Activated CD8-positive, alpha-beta memory T cell treated with anti-CD3 and anti-CD28 coated beads for 36 hours (primary cell): Measurements from ENCODE around the gene TMEM130. TPM values are rescaled to one million over a fixed set of nuclear protein-coding genes. Genes with fewer than 3 reads are reported as not detected.
"Not testable (repeated sequence)": the region's sequence is repeated elsewhere in the genome, so short reads cannot be mapped to it uniquely, and the experiment has no call there.

Experiments used
- CTCF ChIA-PET: fragments of 350-600 bp; sonication (Branson Sonifier 250); formaldehyde crosslinking; loops from one replicate; lab custom pipeline; 2021; ENCODE audit warnings: antibody characterized with exemption; lab: Charles Lee
- POLR2A ChIA-PET: fragments of 350-600 bp; sonication (Branson Sonifier 250); formaldehyde crosslinking; loops from one replicate; lab custom pipeline; 2021; ENCODE audit warnings: antibody characterized with exemption; lab: Charles Lee
- total RNA-seq, 2 experiments: library from RNA; stranded (reverse); gene quantifications; one replicate each; pipeline ENCODE4 v1.2.3, GENCODE V29; 2021

The TMEM130 gene
- total RNA-seq, 2 experiments from 2014 or later = not detected

DNA sequence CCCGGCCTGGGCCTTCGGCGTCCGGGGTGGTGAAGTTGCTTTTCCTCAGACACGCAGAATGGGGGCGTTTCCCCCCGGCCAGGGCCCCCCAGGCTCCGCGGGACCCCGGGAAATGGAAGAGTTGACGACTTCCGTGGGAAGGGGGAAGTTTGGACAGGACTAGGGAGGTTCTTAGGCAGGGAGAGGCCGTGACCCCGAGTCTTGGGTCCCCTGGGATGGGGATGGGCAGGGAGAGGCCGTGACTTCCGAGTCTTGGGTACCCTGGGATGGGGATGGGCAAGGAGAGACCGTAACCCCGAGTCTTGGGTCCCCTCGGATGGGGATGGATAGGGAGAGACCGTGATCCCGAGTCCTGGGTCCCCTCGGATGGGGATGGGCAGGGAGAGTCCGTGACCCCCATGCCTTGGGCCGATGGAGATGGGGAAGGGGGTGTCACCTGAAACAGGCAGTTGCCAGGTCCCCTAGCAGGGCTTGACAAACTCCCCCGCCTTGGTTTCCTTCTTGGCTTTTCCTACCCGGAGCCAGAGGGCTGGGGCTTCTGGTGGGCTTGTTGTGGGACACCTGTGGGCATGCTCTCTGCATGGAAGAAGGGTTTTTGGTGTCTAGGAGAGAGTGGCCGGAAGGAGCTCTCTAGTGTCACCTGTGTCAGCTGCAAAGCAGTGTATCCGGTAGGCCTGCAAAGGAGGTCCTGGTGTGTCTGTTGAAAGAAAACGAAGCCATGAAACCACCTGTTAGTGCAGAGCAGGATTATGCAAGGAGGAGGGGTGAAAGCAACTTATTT, 9.6 kb upstream of the TMEM130 start:
- CTCF ChIA-PET = interaction anchor here (0.6 to 1.7 kb wide), 6 partner anchors 10 to 638 kb away, joined by 3 to 7 read pairs (median 3); partner anchors contain the start of gene TMEM130

DNA sequence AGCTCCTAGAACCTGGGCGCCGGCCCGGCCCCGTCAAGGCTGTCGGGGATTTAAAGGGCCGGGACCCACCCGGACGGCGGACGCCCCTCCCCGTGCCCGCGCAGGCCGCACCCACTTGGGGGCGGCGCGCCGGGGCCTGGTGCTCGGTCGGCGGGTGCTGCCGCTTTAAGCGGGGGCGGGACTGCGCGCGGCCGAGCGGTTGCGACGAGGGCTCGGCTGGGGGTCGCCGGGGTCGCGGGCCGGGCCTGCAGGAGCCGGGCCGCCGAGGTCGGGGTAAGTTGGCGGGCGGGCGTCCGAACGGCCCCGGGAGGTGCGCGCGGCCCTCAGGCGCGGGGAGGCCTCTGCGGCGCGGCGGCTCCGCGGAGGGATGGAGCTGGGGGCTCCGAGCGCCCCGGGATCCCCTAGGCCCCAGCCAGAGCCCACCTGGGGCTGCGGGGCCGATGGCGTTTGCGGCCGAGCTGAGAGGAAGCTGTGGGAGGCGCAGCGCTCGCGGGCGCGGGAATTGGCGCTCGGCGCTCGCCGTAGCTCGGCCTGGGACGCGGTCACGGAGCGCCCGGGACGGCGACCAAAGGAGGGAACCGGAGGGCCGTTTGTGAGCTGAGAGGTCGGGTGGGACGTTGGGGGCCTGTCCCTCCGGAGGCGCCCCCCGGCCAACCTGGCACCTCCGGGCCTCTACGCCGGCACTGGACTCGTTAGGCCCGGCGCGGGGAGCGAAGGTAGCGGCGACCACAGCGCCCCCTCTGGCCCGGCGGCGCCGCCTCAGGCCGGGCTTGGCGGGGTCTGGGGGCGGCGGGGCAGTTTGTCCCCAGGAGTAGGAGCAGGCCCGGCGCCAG, 8.8 kb upstream of the TMEM130 start, which contains the start of gene TRRAP:
TRRAP (plus strand) TSS at position 168 of the 833 bp plus-strand sequence. CDS start 2,619 bp downstream, outside the sequence.
- ChIA-PET POLR2A (interaction anchor here (0.7 kb wide), 1 partner anchor 40 kb away, joined by 3 read pairs; no protein-coding TSS in a partner anchor), CTCF (interaction anchor here (0.7 to 1.3 kb wide), 2 partner anchors 9 to 13 kb away, joined by 3 read pairs; no protein-coding TSS in a partner anchor)

More for the DNA sequence above, 9.6 kb upstream of the TMEM130 start:
- POLR2A ChIA-PET = interaction anchor here (0.7 kb wide), 1 partner anchor 41 kb away, joined by 3 read pairs; no protein-coding TSS in a partner anchor

DNA sequence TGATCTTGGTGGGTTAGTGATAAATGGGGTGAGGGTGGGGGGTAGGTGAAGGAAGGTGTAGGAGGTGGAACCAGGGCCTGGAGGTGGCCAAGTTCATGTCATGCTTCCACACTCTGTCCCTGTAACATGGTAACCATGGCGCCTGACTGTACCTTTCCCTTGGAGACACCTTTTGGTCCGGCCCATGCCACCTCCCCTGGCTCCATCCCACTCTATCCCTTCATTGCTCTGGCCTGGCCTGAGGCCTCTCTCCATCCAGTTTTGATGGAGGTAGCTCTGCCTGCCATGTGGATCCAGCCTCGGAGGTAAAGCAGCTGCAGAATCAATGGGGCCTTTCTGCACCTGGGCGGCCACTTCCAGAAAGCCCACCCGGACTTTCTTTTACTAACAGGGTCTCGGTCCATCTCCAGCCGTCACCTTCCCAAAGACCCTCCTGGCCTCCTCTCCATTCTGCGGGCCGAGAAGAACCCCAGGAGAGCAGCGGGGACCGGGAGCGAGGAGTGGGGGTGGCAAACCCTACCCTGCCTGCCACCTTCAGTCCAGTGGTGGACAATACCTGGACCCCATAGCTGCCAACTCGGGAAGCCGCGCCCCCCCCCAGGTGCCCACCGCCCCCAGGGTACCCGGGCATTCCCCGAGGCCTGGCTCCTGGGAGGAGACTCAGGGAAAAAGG, 8.0 kb upstream of the TMEM130 start:
- ChIA-PET POLR2A (no interaction called here), CTCF (interaction anchor here (1.3 kb wide), 1 partner anchor 13 kb away, joined by 3 read pairs; no protein-coding TSS in a partner anchor)

DNA sequence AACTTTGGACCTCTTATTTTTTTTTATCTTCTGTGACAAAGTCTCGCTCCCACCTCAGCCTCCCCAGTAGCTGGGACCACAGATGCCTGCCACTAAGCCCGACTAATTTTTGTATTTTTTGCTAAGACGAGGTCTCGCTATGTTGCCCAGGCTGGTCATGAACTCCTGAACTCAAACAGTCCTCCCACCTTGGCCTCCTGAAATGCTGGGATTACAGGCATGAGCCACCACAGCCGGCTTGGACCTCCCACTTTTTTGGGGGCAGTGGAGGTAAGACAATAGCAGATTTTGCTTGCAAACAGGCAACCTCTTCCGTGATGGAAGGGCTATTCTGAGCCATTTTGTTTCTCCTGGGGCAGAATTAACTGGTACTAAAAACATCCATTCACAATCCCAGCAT, 7.3 kb upstream of the TMEM130 start:
- POLR2A ChIA-PET = no interaction called here
- CTCF ChIA-PET = no interaction called here

DNA sequence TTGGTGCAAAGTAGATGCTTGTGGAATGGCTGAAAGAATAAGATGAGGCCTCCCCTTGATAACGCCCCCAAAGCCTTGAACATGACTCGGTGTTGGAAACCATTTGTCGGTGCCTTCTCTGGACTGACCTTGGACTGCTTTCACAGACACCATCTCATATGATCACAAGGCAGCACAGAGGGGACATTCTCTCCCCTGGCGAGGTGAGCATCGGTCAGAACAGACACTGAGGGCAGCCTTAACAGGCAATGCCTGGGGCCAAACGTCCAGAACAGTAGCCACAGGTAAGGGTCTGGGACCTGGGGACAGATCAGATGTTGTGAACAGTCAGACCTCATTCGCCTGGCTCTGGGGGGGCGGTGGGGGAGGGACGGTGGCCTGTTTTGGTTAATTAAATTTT, 5.7 kb upstream of the TMEM130 start:
- CTCF ChIA-PET = interaction anchor here (0.7 kb wide), 1 partner anchor 65 kb away, joined by 3 read pairs; no protein-coding TSS in a partner anchor
- POLR2A ChIA-PET = no interaction called here

DNA sequence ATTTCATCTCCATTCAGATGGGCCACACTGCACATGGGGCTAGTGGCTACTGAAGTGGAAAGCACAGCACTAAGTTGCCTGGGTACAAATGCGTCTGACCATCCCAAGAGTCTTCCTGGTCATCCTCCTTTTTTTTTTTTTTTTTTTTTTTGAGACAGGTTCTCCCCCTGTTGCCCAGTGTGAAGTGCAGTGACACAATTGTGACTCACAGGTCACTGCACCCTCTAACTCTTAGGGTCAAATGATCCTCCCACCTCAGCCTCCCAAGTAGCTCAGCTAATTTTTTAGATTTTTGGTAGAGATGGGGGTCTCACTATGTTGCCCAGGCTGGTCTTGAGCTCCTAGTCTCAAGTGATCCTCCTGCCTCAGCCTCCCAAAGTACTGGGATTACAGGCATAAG, 5.1 kb upstream of the TMEM130 start:
- ChIA-PET POLR2A (no interaction called here), CTCF (interaction anchor here (0.7 kb wide), 1 partner anchor 64 kb away, joined by 3 read pairs; no protein-coding TSS in a partner anchor)

DNA sequence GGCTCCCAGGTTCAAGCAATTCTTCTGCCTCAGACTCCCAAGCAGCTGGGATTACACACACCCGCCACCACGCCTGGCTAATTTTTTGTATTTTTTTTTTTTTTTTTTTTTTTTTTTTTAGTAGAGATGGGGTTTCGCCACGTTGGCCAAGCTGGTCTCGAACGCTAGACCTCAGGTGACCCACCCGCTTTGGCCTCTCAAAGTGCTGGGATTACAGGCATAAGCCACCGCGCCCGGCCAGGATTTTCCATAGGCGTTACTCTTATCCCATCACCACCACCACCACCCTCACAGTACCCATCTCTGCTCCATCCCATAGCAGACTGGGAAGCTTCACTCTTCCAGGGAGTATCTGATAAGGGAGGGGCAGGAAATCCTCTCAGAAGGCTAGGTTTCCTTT, 3.8 kb upstream of the TMEM130 start:
- CTCF ChIA-PET, POLR2A ChIA-PET: not testable (repeated sequence)

DNA sequence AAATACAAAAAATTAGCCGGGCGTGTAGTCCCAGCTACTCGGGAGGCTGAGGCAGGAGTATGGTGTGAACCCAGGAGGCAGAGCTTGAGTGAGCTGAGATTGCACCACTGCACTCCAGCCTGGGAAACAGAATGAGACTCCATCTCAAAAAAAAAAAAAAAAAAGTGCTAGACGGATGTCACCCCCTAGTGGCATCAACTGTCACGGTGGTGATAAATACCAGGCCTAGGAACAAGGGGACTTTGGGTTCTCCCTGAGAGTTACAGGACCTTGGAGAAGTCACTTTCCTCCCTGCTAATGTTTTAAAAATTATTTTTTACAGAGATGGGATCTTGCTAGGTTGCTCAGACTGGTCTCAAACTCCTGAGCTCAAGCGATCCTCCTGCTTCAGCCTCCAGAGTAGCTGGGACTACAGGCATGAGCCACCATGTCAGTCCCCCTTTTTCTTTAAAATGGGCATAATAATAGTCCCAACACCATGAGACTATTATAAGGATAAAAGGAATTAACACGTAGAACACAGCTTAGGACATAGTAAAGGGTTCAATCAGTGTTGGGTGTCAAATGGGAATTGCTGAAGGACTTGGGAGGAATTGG, 2.6 kb upstream of the TMEM130 start:
- ChIA-PET POLR2A (no interaction called here), CTCF (interaction anchor here (0.6 to 1.0 kb wide), 2 partner anchors 10 to 88 kb away, joined by 3 to 4 read pairs; no protein-coding TSS in a partner anchor)

DNA sequence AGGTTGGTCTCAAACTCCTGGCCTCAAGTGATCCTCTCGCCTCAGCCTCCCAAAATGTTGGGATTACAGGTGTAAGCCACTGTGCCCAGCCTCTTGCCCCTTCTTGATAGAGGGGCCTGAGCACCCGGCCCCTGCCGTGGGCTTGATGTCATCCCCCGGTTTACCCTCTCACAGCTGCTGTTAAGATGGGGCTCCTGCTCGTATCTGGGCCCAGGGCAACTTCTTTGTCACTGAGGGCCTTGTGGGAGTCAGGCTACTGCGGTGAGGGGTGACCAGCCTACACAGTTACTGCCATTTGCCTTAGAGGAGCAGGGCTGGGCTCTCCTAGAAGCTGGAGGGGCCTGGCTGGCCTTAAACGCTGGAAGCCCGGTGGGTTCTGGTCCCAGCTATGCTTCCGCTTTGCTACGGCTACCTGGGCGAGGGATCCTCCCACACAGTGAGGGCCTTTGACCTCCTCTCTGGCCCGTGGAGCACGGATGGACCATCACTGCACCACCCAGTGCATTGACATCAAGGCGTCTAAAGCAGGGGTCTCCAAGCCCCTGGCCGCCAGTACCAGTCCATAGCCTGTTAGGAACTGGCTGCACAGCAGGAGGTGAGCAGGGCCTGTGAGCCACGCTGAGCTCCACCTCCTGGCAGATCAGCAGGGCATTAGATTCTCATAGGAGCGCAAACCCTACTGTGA, 1.1 kb upstream of the TMEM130 start:
- ChIA-PET CTCF (interaction anchor here (0.6 to 1.2 kb wide), 2 partner anchors 30 to 452 kb away, joined by 3 to 5 read pairs; no protein-coding TSS in a partner anchor), POLR2A (no interaction called here)

DNA sequence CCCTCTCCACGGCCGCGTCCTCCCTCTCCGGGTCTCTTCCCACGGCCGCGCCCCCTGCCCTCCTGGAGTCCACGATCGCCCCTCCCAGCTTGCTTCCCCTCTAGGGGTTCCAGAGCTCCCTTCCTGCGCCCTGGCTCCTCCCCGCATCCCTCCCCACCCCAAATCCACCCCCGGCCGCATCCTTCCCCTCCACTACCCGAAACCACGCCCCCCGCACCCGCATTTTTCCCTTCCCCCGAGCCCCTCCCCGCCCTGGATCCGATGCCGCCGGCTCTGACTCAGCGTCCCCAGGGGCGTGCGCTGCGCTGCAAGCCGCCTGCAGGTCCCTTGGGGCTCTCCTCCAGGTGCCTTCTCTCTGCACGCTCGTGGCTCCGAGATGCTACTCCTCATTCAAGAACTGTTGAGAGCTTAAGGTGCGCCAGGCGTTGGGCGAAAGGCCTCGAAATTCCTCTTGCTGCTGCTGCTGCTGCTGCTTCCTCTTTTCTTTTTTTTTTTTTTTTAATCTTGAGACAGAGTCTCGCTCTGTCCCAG, 372 bp upstream of the TMEM130 start:
- ChIA-PET POLR2A (no interaction called here), CTCF (interaction anchor here (0.6 to 1.2 kb wide), 2 partner anchors 10 to 29 kb away, joined by 3 to 5 read pairs; no protein-coding TSS in a partner anchor)

DNA sequence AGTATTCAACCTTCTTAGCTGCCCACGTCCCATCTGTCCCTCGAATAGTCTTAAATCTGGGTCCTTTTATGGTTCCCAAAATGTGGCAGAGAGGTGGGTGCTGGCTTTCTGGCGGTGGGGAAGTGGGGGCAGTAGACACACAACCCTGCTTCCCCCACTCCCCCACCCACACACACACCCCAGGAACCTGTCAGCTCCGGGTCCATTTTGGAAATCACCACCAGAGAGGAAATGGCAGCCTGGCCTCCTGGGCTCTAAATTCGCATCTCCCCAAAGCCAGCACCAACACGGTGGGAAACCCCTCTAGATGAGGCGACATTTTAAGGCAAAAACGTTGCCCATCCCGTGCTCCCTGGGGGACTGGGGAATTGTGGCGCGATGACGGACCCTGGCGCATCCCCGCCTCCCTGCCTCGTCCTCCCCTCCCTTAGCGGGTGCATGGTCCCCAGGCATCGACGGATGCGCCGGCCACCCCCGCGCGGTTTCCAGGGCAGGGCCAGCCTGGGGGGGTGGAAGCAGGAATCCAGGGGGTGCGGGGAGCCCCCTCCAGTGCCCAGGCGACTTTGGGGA, 702 bp downstream of the TMEM130 start:
- ChIA-PET POLR2A (no interaction called here), CTCF (interaction anchor here (1.3 kb wide), 1 partner anchor 9 kb away, joined by 3 read pairs; the partner anchor contains the start of gene TRRAP)

DNA sequence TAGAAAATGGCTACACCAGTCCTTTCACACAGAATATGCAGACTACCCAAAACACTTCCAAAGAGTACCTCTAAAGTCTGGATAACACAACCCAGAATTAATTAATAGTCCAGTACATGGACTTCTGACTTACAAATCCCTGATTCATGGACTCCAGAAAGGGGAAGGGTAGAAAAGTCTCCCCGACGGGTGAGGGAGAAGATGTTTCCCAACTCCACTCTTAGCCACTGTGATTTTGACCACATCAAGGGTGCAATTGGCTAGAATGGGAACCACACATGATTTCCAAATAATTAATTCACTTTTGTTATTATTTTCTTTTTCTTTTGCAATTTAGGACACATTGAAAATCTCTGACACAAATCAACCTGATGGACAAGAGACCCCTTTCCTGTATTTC, 1.4 kb downstream of the TMEM130 start:
- CTCF ChIA-PET = interaction anchor here (1.3 kb wide), 1 partner anchor 10 kb away, joined by 3 read pairs; the partner anchor contains the start of gene TRRAP
- POLR2A ChIA-PET = no interaction called here

DNA sequence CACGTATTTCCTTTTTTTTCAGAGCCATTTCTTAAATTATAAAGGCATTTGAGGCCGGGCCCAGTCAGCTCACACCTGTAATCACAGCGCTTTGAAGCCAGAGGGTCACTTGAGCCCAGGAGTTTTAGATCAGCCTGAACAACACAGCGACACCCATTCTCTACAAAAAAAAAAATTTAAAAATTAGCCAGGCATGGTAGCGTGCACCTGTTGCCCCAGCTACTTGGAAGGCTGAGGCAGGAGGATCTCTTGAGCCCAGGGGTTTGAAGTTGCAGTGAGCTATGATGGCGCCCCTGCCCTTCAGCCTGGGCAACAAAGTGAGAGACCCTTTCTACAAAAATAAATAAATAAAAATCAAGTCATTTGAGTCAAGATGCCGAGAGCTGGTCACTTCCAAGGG, 3.0 kb downstream of the TMEM130 start:
- ChIA-PET CTCF (no interaction called here), POLR2A (no interaction called here)

DNA sequence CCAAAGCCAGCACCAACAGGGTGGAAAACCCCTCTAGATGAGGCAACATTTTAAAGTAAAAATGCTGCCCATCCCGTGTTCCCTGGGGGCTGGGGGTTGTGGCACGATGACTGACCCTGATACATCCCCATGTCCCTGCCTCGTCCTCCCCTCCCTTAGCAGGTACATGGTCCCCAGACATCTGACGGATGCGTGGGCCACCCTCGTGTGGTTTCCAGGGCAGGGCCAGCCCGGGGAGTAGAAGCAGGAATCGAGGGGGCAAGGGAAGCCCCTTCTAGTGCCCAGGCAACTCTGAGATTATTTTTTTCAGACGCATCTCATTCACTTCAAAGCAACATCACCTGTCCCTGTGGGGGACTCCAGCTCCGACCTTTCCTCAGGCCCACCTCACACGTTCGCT, 3.5 kb downstream of the TMEM130 start:
- POLR2A ChIA-PET = no interaction called here
- CTCF ChIA-PET = no interaction called here

DNA sequence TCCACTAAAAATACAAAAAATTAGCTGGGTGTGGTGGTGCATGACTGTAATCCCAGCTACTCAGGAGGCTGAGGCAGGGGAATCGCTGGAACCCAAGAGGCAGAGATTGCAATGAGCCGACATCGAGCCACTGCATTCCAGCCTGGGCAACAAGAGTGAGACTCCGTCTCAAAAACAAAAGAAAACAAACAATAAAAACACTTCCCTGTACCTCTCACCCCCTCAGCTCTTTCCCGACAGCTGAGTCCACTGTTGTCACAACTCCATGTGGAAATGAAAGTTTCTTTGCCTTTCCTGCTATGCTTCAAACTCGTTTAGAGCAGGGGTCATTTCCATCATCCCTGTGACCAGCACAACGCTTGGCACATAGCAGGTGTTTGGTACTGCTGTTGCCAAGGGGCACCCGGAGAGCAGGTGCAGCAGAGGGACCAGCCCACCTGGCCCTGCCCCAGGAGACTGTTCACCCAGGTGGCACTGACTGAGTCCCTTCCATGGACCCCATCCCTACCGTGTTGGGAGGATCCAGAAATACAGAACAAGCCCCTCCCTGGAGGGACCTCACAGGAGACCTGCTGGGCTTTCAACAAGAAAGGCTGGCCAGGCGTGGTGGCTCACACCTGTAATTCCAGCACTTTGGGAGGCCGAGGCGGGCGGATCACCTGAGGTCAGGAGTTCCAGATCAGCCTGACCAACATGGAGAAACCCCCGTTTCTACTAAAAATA, 4.9 kb downstream of the TMEM130 start:
- CTCF ChIA-PET = interaction anchor here (0.6 kb wide), 1 partner anchor 209 kb away, joined by 3 read pairs; no protein-coding TSS in a partner anchor
- POLR2A ChIA-PET = no interaction called here

DNA sequence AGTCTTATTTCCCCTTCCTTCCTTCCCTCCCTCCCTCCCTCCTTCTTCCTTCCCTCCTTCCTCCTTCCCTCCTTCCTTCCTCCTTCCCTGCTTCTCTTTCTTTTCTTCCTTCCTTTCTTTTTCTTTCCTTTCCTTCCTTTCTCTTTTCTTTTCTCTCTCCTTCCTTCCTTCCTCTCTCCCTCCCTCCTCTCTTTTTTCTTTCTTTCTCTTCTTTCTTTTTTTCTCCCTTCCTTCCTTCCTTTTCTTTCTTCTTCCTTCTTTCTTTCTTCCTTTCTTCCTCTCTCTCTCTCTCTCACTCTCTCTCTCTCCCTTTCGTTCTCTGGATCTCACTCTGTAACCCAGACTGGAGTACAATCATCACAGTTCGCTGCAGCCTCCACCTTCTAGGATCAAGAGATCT, 6.2 kb downstream of the TMEM130 start:
- ChIA-PET CTCF (no interaction called here), POLR2A (no interaction called here)
